Measurements from ENCODE around the gene ELOVL5.

DNA sequence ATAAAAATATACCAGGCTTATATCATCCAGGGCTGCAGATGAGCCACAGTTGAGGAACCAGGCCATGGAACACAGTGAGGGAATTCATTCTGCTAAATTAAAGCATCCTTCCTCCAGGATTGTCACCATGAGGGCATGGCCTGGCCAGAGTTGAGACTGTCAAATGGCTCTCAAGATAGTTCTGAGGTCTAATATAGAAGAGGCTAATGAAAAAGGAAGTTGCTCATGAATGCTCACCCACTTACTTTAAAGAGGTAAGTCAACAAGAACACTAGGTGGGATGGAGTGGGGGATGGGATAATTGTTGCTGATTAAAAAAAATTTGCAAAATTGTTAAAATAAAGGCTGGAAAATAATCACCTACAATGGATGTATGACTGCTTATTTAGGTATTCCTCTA, 128.1 kb downstream of the ELOVL5 start:
- TF ChIP-seq, protein P1, sequence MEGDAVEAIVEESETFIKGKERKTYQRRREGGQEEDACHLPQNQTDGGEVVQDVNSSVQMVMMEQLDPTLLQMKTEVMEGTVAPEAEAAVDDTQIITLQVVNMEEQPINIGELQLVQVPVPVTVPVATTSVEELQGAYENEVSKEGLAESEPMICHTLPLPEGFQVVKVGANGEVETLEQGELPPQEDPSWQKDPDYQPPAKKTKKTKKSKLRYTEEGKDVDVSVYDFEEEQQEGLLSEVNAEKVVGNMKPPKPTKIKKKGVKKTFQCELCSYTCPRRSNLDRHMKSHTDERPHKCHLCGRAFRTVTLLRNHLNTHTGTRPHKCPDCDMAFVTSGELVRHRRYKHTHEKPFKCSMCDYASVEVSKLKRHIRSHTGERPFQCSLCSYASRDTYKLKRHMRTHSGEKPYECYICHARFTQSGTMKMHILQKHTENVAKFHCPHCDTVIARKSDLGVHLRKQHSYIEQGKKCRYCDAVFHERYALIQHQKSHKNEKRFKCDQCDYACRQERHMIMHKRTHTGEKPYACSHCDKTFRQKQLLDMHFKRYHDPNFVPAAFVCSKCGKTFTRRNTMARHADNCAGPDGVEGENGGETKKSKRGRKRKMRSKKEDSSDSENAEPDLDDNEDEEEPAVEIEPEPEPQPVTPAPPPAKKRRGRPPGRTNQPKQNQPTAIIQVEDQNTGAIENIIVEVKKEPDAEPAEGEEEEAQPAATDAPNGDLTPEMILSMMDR (IDR thresholded peaks at IDR 0.05): no peak
- no peak for TF ChIP-seq POLR2AphosphoS5 (IDR thresholded peaks at IDR 0.05)
- no peak for TF ChIP-seq EP300 (IDR thresholded peaks at IDR 0.05)

All from esophagus muscularis mucosa (tissue), 4 donors.